ENCODE measurements around the gene GNAQ.

Gene GNAQ

GRCh38 chr9:77909306-77909705 is 122.3 kb downstream of the GNAQ start:
- in situ Hi-C loops (cut with MboI; ENCODE audit: low sequenced_read_pairs): no loop called here

- in situ Hi-C loops (cut with MboI; ENCODE audit: low sequenced_read_pairs): no loop called here
Observed at GRCh38 chr9:77908293-77908692, 123.3 kb downstream of the GNAQ start.

- in situ Hi-C loops (cut with MboI; ENCODE audit: low sequenced_read_pairs): no loop called here
Observed at GRCh38 chr9:77907585-77907984, 124.0 kb downstream of the GNAQ start.

GRCh38 chr9:77906991-77907390 is 124.6 kb downstream of the GNAQ start:
- in situ Hi-C loops (cut with MboI; ENCODE audit: low sequenced_read_pairs): no loop called here

- in situ Hi-C loops (cut with MboI; ENCODE audit: low sequenced_read_pairs): no loop called here
Observed at GRCh38 chr9:77903666-77904285, 127.8 kb downstream of the GNAQ start.

GRCh38 chr9:77901771-77902170 is 129.8 kb downstream of the GNAQ start:
- in situ Hi-C loops (cut with MboI; ENCODE audit: low sequenced_read_pairs): no loop called here

- in situ Hi-C loops (cut with MboI; ENCODE audit: low sequenced_read_pairs): no loop called here
Observed at GRCh38 chr9:77901018-77901417, 130.6 kb downstream of the GNAQ start.

GRCh38 chr9:77899679-77900354 is 131.8 kb downstream of the GNAQ start:
- in situ Hi-C loops (cut with MboI; ENCODE audit: low sequenced_read_pairs): no loop called here

GRCh38 chr9:77898864-77899263 is 132.7 kb downstream of the GNAQ start:
- in situ Hi-C loops (cut with MboI; ENCODE audit: low sequenced_read_pairs): no loop called here

GRCh38 chr9:77896938-77897667 is 134.5 kb downstream of the GNAQ start:
- in situ Hi-C loops (cut with MboI; ENCODE audit: low sequenced_read_pairs): no loop called here

GRCh38 chr9:77896269-77896937 is 135.2 kb downstream of the GNAQ start:
- in situ Hi-C loops (cut with MboI; ENCODE audit: low sequenced_read_pairs): no loop called here

- in situ Hi-C loops (cut with MboI; ENCODE audit: low sequenced_read_pairs): no loop called here
Observed at GRCh38 chr9:77893706-77894105, 137.9 kb downstream of the GNAQ start.

- in situ Hi-C loops (cut with MboI; ENCODE audit: low sequenced_read_pairs): no loop called here
Observed at GRCh38 chr9:77892955-77893514, 138.6 kb downstream of the GNAQ start.

- in situ Hi-C loops (cut with MboI; ENCODE audit: low sequenced_read_pairs): no loop called here
Observed at GRCh38 chr9:77892171-77892570, 139.4 kb downstream of the GNAQ start.

- in situ Hi-C loops (cut with MboI; ENCODE audit: low sequenced_read_pairs): no loop called here
Observed at GRCh38 chr9:77891128-77891800, 140.3 kb downstream of the GNAQ start.

- in situ Hi-C loops (cut with MboI; ENCODE audit: low sequenced_read_pairs): no loop called here
Observed at GRCh38 chr9:77887662-77888061, 143.9 kb downstream of the GNAQ start.

GRCh38 chr9:77885104-77885672 is 146.4 kb downstream of the GNAQ start:
- in situ Hi-C loops (cut with MboI; ENCODE audit: low sequenced_read_pairs): no loop called here

- in situ Hi-C loops (cut with MboI; ENCODE audit: low sequenced_read_pairs): no loop called here
Observed at GRCh38 chr9:77883846-77884771, 147.5 kb downstream of the GNAQ start.

GRCh38 chr9:77883133-77883532 is 148.5 kb downstream of the GNAQ start:
- in situ Hi-C loops (cut with MboI; ENCODE audit: low sequenced_read_pairs): no loop called here

Data from hTERT RPE-1 (cell line).